Kidney (tissue), 14 donors: Measurements from ENCODE around the gene SFXN5. TPM values are rescaled to one million over a fixed set of nuclear protein-coding genes. Genes with fewer than 3 reads are reported as not detected.

Source experiments
- DNase-seq, 5 donors: peaks; one replicate each; pipeline ENCODE4 v3.0.0-alpha.2; 2013 to 2020
- FAIRE-seq: peaks from 2 replicates; lab custom pipeline; 2012; peaks lifted over from hg19 to GRCh38; lab: Jason Lieb, UNC
- H3K27ac ChIP-seq, 2 donors: one replicate each; pipeline ENCODE4 v1.7.0; 2013; ENCODE audit warnings: low read depth in 2 of 2, low read length in 2 of 2, inconsistent platforms in 1 of 2
- H3K27me3 ChIP-seq: one replicate; pipeline ENCODE4 v1.7.1; 2013; ENCODE audit warnings: low read length, inconsistent platforms; ENCODE audit not compliant: control insufficient read depth, insufficient read depth
- H3K36me3 ChIP-seq, 3 donors: one replicate each; pipeline versions ENCODE4 v1.7.0 to v1.7.1; 2013; ENCODE audit warnings: low read length in 3 of 3, control low read depth in 1 of 3, inconsistent platforms in 1 of 3; ENCODE audit not compliant: insufficient read depth in 3 of 3, control insufficient read depth in 2 of 3
- H3K4me1 ChIP-seq, 3 donors: one replicate each; pipeline versions ENCODE4 v1.7.0 to v1.7.1; 2013; ENCODE audit warnings: low read length in 3 of 3, inconsistent platforms in 1 of 3, low read depth in 1 of 3; ENCODE audit not compliant: control insufficient read depth in 2 of 3, insufficient read depth in 2 of 3
- H3K4me3 ChIP-seq, 3 donors: one replicate each; pipeline versions ENCODE4 v1.7.0 to v1.8.1; 2013; ENCODE audit warnings: low read length in 3 of 3, control low read depth in 1 of 3, inconsistent platforms in 1 of 3
- H3K9ac ChIP-seq, 3 donors: one replicate each; pipeline versions ENCODE4 v1.7.0 to v1.7.1; 2013; ENCODE audit warnings: low read length in 3 of 3, control low read depth in 1 of 3, inconsistent platforms in 1 of 3
- H3K9me3 ChIP-seq, 3 donors: one replicate each; pipeline versions ENCODE4 v1.7.0 to v1.7.1; 2013; ENCODE audit warnings: low read length in 3 of 3, control low read depth in 1 of 3, inconsistent platforms in 1 of 3; ENCODE audit not compliant: control insufficient read depth in 2 of 3, insufficient read depth in 1 of 3
- CTCF ChIP-seq: IDR thresholded peaks from 3 replicates; pipeline ENCODE4 v1.5.1; 2012; ENCODE audit warnings: mild to moderate bottlenecking, moderate library complexity, borderline replicate concordance; ENCODE audit not compliant: insufficient read depth; ENCODE audit errors: extremely low read depth
- intact Hi-C: fragments of 100-400 bp; cut with DNase I; formaldehyde crosslinking; loops from one replicate; pipeline ENCODE4 v1.11.1; 2022
- polyA plus RNA-seq: library from polyadenylated mRNA; stranded (reverse); fragments of 350-450 nt; fragmentation: Illumina TruSeq; extraction: RNeasy Lipid Tissue Mini Kit (QIAGEN cat#74804); gene quantifications from one replicate; pipeline ENCODE4 v1.2.3, GENCODE V29; 2014; ENCODE audit warnings: low read depth, low replicate concordance; ENCODE audit not compliant: insufficient read depth
- total RNA-seq: library from RNA; stranded (reverse); fragmentation: NEBNext Ultra II Directional; extraction: Animal tissue kit (Norgen Biotek cat#: 25700); gene quantifications from one replicate; pipeline ENCODE4 v1.2.1, GENCODE V29; 2021
- donor health status: control.
- donor health status: control.
- donor health status: control.
- donor health status: control.
- donor health status: control.
- donor health status: DM: yes; HTN: yes; CAD: no.
- donor health status: Normal renal cell carcinoma (clear cell type).

Gene SFXN5
- total and polyA plus RNA-seq, 2 donors from 2014 or later, result 21.4 to 35.9 TPM

GRCh38 chr2:72942881-72943418 lies 128.6 kb downstream of the SFXN5 start:
- no peak for TF ChIP-seq CTCF
- H3K27me3 ChIP-seq, result no peaks in the 10 kb centered on the region
- H3K36me3 ChIP-seq, result no peaks in the 10 kb centered on the region
- intact Hi-C loops, result no loop called here
- peaks cover 0 to 8% (median 0%) of the 10 kb centered on the region in 3 donors for H3K4me1 ChIP-seq
- H3K9ac ChIP-seq, result no peak overlapping the region
- no peak overlapping the region for H3K27ac ChIP-seq
- no peaks in the 10 kb centered on the region for H3K9me3 ChIP-seq
- H3K4me3 ChIP-seq, result no peak overlapping the region
- FAIRE-seq (no peak), DNase-seq (no peak)

- FAIRE-seq (no peak), DNase-seq (peak in 1 of 5 donors; percentile 59)
- Histone ChIP-seq H3K9ac (no peak overlapping the region), H3K4me1 (peaks cover 0 to 8% (median 0%) of the 10 kb centered on the region in 3 donors), H3K27ac (no peak overlapping the region), H3K4me3 (no peak overlapping the region), H3K27me3 (no peaks in the 10 kb centered on the region), H3K9me3 (no peaks in the 10 kb centered on the region), H3K36me3 (no peaks in the 10 kb centered on the region)
- no peak for TF ChIP-seq CTCF
- intact Hi-C loops, result no loop called here
Measured at GRCh38 chr2:72942293-72942692, 129.2 kb downstream of the SFXN5 start.

- H3K27ac ChIP-seq, result no peak overlapping the region
- H3K4me1 ChIP-seq, result peaks cover 0 to 19% (median 0%) of the 10 kb centered on the region in 3 donors
- no peaks in the 10 kb centered on the region for H3K27me3 ChIP-seq
- no peak overlapping the region for H3K4me3 ChIP-seq
- peak; percentile 72 to 82 (median 75) for DNase-seq
- FAIRE-seq, result no peak
- no peak for TF ChIP-seq CTCF
- H3K9me3 ChIP-seq, result no peaks in the 10 kb centered on the region
- intact Hi-C loops, result no loop called here
- no peaks in the 10 kb centered on the region for H3K36me3 ChIP-seq
- H3K9ac ChIP-seq, result no peak overlapping the region
Measured at GRCh38 chr2:72940786-72941185, 130.7 kb downstream of the SFXN5 start.

DNA sequence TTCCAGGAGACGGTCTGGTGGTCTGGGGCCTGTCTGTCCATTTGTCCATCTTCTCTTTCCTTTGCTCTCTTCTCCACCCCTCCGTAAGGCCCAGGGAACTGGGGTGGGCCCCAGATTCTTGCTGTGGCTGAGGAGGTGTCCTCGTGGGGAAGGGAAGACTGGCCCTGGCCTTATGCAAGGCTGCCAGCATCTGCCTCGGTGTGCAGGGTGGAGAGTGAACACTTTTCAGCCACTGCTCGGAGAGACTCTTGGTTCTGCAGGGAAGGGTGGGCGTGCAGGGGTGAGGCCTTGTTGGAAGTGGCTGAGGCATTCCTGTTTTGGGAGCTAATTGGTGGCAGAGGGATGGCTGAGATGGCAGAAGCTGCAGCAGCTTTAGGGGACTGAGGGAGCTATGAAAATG lies 131.2 kb downstream of the SFXN5 start:
- Histone ChIP-seq H3K27me3 (no peaks in the 10 kb centered on the region), H3K9me3 (no peaks in the 10 kb centered on the region), H3K4me3 (no peak overlapping the region), H3K27ac (no peak overlapping the region), H3K4me1 (peaks cover 0 to 20% (median 0%) of the 10 kb centered on the region in 3 donors), H3K9ac (no peak overlapping the region), H3K36me3 (no peaks in the 10 kb centered on the region)
- DNase-seq (peak in 2 of 5 donors; percentile 43 to 52), FAIRE-seq (no peak)
- intact Hi-C loops, result no loop called here
- TF ChIP-seq CTCF, result no peak
